C1 segment of cervical spinal cord (tissue), 14 donors: ENCODE data around the gene FUT2.
"Not testable (repeated sequence)": the region's sequence is repeated elsewhere in the genome, so short reads cannot be mapped to it uniquely, and the experiment has no call there.

Experiments
- DNase-seq, 14 donors: peaks; one replicate each; lab custom pipeline; 2025; lab: John Stamatoyannopoulos, UW

Gene FUT2

GRCh38 chr19:48698046-48698445 is 2.3 kb downstream of the FUT2 start:
- DNase-seq: no peak

GRCh38 chr19:48702701-48703100 is 6.9 kb downstream of the FUT2 start:
- DNase-seq: no peak

DNA sequence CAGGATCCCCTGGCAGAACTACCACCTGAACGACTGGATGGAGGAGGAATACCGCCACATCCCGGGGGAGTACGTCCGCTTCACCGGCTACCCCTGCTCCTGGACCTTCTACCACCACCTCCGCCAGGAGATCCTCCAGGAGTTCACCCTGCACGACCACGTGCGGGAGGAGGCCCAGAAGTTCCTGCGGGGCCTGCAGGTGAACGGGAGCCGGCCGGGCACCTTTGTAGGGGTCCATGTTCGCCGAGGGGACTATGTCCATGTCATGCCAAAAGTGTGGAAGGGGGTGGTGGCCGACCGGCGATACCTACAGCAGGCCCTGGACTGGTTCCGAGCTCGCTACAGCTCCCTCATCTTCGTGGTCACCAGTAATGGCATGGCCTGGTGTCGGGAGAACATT is 7.5 kb downstream of the FUT2 start:
- no peak for DNase-seq

- DNase-seq: no peak
These were observed 9.7 kb downstream of the FUT2 start for GRCh38 chr19:48705431-48705830.

GRCh38 chr19:48708471-48708870 is 12.7 kb downstream of the FUT2 start:
- DNase-seq: no peak

GRCh38 chr19:48711106-48711662 is 15.4 kb downstream of the FUT2 start:
- DNase-seq: no peak

DNA sequence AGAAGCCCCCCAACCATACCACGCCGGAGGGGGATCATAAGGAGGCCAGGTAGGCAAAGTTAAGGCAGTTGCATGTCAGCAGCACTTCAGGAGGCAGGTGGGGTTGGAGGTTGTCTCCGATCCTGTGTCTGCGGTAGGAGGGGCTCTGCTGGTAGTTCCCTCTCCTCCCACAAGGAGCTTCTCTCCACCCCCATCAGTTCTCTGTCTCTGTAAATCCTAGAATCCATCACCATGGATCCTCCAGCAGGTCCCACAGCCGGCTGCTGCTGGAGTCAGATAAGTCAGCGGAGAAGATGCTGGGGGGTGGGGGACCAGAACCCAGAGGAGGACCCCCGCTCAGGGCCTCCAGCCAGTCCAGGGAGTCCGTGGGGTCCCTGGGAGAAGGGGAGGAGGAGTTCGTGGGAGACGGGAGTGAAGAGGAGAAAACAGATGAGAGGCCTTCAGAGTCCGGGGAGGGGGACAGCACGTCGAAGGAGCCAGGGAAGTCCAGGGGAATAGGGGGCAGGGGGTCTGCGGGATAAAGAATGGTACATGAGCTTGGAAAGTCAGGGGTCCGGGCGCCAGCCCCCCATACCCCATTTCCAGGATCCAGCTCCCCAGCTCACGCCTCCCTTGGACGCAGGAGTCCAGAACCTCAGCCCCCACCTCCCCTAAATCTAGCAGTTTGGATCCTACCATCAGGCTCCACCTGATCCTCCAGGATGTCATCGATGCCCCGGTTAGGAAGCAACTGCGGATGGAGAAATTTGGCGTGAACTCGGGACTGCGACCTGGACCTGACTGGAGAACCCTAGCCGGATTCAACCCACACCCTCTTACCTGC is 17.5 kb downstream of the FUT2 start:
- DNase-seq: no peak

DNA sequence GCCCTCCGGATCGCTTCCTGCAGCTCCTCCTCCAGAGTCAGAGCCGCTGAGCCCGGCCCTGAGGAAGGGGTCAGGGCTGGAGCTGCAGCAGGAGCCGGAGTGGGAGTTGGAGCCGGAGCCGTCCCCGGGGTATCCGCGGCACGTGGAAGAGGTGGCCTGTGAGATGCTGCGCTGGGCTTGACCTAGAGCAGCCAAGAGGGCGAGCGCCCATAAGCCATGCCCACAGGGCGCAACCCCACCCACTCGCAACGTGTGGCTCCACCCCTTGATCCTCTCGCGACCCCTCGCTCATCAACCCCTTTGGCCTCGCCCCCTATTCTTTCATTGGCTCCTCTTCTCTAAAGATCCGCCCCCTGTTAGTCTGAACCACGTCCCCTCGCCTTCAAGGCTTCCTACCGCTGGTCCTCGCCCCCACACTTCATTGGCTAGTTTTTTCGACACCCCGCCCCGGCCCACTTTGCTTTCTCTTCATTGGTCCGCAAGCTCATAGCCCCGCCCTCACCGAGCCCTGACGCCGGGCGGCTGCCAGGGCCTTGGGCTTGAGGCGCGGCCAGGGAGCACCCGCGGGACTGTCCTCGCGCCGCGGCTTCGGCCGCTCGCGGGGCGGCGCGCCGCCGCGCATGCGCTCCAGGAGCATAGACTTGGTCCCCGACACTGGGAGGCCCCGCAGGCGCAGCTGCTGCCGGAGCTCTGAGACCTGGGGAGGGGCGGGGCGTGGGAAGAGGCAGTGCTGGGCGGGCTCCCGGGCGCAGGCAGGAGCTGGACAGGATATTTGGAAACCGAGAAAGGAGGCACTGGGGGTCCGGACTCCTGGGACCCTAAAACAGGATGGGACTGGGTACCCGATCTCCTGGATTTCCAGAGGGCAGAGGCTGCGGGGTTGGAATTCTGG is 18.3 kb downstream of the FUT2 start:
- DNase-seq: peak; percentile 88 to 100 (median 98)

DNA sequence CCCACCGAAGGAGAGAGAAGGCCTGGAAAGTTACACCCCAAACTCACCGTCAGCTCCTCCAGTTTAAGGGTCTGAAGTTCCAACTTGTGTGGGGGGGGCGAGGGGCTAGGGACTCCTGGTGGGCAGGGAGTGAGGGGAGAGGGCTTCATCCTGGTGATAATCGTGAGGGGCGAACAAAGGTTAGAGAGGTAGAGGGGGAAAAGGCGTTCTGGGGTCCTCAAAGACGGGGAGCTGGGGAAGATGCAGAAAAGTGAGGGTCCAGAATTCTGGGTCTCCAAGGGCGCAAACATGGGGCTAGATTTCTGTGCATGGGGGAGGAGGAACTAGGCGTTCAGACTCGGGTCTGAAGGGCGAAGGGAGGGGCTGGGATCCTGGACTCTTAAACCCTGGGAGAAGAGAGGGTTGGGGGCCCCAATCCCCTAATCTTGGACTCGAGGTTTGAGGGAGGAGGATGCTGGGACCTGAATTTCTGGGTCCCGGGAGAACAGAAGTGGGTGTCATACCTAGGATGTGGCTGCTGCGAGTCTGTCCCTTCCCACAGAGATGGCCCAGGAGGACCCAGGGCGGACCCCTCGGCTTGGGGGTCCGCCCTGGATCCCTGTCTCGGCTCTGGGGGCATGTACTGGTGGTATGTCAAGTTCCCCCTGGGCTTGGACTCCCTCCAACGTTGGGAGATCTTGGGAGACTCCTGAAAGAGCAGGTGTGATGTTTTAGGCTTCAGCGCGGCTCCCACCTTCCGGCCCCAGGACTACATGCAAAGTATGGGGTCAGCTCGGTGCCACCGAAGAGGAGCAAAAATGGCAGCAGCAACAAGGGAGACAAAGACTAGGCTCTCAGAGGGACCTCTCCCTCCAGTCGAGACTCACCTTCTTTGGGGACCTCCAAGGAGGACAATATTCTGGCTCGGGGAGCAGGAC is 19.2 kb downstream of the FUT2 start:
- DNase-seq: peak in 1 of 14 donors; percentile 62

DNA sequence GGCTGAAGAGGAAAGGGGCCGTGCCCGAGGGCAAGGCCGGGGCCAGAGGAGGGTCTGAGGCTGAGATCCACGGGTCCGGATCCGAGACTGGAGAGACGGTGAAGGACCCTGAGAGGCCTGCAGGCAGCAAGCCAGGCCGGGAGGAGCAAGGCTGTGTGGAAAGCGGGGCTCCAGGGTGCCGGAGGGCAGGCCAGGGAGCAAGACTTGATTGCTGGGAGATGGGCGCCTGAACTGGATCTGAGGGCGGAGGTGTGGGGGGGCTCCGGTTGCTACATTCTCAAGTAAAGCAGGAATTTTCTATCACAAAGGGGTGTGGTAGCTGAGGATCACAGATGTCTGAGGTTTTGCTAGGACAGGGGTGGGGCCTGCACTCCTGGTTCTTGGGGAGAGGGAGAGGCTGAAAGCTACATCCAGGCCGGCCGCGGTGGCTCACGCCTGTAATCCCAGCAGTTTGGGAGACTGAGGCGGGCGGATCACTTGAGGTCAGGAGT is 20.0 kb downstream of the FUT2 start:
- DNase-seq: peak in 1 of 14 donors; percentile 64

GRCh38 chr19:48716562-48717291 is 21.0 kb downstream of the FUT2 start:
- DNase-seq: peak in 11 of 14 donors; percentile 11 to 82 (median 30)

DNA sequence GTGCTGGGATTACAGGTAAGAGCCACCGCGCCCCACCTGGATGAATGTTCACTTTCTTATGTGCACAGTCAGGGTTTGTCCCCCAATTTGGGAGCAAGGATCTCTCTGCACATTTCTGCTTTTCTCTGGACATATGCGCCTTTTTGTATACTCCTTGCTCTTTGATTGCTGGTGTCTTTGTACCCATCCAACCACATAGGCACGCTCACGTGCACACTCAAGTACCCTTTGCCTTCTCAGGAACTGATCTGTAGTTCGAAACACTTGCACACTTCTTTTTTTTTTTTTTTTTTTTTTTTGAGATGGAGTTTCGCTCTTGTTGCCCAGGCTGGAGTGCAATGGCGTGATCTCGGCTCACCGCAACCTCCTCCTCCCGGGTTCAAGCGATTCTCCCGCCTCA is 22.3 kb downstream of the FUT2 start:
- not testable (repeated sequence) for DNase-seq

DNA sequence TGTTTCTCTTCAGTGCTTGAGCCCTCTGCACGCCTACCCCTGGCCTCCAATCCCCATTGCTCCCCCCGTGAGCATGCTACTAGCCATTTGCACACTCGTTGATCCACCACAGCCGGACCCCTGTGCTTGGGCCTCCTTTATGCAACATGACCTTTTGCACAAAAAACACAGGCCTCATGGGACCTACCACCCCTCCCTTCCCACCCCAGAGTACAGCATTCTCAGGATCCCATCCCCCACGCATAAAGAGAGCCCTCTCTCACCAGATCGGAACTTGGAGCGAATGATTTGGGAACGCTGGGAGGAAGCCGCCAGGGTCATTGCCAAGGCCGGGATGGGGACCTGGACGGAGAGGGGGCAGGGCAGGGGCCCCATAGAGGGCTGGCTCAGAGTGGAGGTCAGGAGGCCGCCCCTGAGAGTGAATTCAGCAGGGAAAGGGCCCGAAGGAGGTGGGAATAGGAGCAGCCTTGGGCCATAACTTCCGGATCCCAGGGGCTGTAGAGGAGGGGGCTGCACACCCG is 23.0 kb downstream of the FUT2 start:
- DNase-seq: no peak

DNA sequence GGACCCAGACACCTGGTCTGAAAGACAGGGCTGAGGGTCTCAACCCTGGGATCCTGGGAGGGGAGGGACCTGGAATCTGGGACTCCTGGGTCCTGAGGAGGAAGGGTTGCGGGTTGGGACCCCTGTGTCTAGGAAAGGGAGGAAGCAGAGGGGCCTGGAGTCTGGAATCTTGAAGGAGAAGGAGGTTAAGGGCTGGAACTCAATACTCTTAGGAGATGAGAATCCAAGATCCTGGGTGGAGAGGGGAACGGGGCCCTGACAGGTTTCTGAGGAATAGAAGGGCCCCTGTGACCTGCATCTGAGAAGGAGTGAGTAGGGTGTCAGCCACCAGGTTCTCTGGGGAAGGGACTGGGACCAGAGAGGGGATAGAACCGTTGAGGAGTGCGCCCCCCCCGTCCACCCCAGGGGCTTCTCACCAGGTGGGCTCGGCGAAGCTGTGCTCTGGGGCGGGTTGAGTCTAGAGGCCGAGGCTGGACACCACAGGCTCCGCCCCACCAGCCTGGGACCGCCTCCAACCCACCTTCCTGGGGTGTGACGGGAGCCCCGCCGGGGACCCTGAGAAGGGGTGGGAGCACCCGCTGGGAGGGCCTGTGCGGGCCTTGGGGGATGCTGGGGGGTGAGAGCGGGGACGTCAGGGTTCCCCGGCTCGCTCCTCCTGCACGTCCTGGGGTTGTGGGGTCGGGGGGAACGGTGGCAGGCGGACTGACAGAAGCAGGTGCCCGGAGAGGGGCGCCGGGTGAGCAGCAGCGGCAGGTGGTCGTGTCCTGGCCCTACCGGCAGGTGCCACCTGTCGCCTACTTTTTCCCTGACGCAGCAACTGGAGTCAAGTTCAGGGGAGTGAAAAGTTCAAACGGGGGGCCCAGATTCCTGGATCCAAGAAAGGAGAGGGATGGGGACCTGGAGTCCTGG is 23.7 kb downstream of the FUT2 start, which contains the start of gene MAMSTR:
MAMSTR (minus strand) TSS at position 463 of the 909 bp plus-strand sequence. CDS start 694 bp downstream, outside the sequence.
- DNase-seq: no peak

DNA sequence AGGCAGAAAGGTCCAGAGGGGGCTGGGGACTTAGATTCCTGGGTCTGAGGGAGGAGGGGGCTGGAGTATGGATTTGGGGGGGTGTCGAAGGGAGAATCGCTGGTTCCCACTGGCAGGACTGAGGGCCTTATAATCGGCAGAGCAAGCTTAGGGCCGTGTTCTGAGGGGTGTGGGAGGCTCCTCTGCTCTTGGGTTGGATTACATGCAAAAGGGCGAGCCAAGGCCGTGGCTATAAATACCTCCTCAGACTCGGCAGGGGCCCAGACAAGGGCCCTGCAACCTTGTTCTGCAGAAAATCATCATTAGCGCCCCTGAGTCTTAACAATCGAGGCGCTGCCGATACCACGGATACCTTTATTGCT is 24.5 kb downstream of the FUT2 start:
- no peak for DNase-seq

DNA sequence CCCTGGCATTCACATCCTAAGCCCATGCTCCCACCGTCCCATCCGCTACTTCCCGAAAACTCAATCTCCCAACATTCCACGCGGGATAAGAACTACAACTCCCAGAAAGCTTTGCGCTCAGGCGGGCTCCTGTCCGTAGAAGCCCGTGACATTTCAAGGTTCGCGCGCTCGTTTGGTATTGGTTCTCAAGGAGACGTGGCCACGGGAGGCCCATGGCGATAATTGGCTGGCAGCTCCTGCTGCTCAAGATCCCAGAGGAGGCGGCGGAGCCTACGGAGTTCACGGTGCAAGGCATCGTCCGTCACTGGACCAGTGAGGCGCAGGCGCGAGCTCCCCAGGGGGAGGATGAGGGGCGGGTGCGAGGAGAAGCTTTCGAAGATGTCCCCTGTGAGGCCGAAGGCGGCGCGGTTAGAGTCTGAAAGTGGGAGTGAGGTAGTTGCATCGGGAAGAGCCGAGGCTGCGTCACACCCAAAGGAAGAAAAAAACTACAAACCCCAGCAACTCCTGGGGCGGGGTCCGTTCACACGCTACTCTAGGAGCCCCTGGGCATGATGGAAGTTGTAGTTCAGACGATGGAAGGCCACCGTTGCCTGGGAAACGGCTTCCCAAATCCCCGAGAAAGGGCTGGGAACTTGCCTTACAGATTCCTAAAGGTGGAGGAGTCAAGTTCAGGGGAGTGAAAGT is 25.0 kb downstream of the FUT2 start:
- peak; percentile 82 to 99 (median 95) for DNase-seq

DNA sequence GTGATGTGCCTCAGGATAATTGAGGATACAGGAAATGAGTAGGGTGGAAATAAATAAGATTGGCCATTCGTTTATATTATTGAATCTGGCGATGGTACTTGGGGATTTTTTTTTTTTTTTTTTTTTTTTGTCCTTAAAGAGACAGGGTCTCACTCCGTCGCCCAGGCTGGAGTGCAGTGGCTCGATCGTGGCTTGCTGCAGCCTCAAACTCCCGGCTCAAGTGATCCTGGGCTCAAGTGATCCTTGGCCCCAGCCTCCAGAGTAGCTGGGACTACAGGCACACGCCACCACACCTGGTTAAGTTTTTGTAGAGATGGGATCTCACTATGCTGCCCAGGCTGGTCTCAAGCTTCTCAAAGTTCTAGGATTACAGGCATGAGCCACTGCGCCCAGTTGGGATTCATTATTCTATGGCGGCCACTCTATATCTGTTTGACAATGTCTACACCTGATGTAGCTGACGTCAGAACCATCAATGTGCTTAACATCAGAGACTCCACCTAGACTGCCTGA is 26.5 kb downstream of the FUT2 start:
- no peak for DNase-seq
